ENCODE data around the gene KIAA0319L. TPM values are rescaled to one million over a fixed set of nuclear protein-coding genes. Genes with fewer than 3 reads are reported as not detected.

KIAA0319L gene
- total RNA-seq, 4 donors from 2014 or later, result 91.7 to 112 (median 97.6) TPM

GRCh38 chr1:35461966-35462651 lies 95.1 kb downstream of the KIAA0319L start:
- no peaks in the 10 kb centered on the region for H3K4me1 ChIP-seq
- TF ChIP-seq POLR2AphosphoS5 (IDR thresholded peaks at IDR 0.05) (no peak), EP300 (IDR thresholded peaks at IDR 0.05; ENCODE audit: low read depth) (no peak)
- no peaks in the 10 kb centered on the region for H3K27me3 ChIP-seq
- WGBS, 2 donors (ENCODE audit: low coverage in 1 of 2), result 72 to 94% methylated on average over 2 to 5 of the region's 5 CpGs
- DNase-seq, result no peak
- peaks cover 0 to 47% (median 5%) of the 10 kb centered on the region in 4 donors for H3K36me3 ChIP-seq
- H3K27ac ChIP-seq, result no peak overlapping the region
- H3K9me3 ChIP-seq, result no peaks in the 10 kb centered on the region
- in situ Hi-C loops (cut with MboI; ENCODE audit: low pct_ligation_motif_present in 1 of 4, low pct_unique_long_range_greater_than_20kb in 1 of 4, low sequenced_read_pairs in 3 of 4), result loop anchor here in 3 of 4 donors (25.0 kb wide), 3 partner anchors 100 to 300 kb away; partner anchors contain the start of genes C1orf216 (in 1 of the 3), CLSPN (in 1 of the 3), KIAA0319L (in 1 of the 3) and NCDN (in 1 of the 3)
- intact Hi-C loops (cut with DNase I; ENCODE audit: low total_unique reads), result no loop called here
- H3K4me3 ChIP-seq, result no peak overlapping the region

- H3K27me3 ChIP-seq, result no peaks in the 10 kb centered on the region
- in situ Hi-C loops (cut with MboI; ENCODE audit: low pct_ligation_motif_present in 1 of 4, low pct_unique_long_range_greater_than_20kb in 1 of 4, low sequenced_read_pairs in 3 of 4), result loop anchor here in 3 of 4 donors (25.0 kb wide), 3 partner anchors 102 to 302 kb away; partner anchors contain the start of genes C1orf216 (in 1 of the 3), CLSPN (in 1 of the 3), KIAA0319L (in 1 of the 3) and NCDN (in 1 of the 3)
- no peaks in the 10 kb centered on the region for H3K4me1 ChIP-seq
- H3K36me3 ChIP-seq, result peaks cover 0 to 36% (median 5%) of the 10 kb centered on the region in 4 donors
- TF ChIP-seq POLR2AphosphoS5 (IDR thresholded peaks at IDR 0.05), result no peak
- no peak for TF ChIP-seq EP300 (IDR thresholded peaks at IDR 0.05; ENCODE audit: low read depth)
- no peak for TF ChIP-seq CTCF (IDR thresholded peaks at IDR 0.05)
- no peak for TF ChIP-seq POLR2A (IDR thresholded peaks at IDR 0.05)
- DNase-seq, result no peak
- H3K4me3 ChIP-seq, result no peak overlapping the region
- 90 to 92% methylated on average over 2 of the region's 2 CpGs for WGBS, 2 donors (ENCODE audit: low coverage in 1 of 2)
- H3K9me3 ChIP-seq, result no peaks in the 10 kb centered on the region
- intact Hi-C loops (cut with DNase I; ENCODE audit: low total_unique reads), result no loop called here
- no peak overlapping the region for H3K27ac ChIP-seq
These were observed 96.4 kb downstream of the KIAA0319L start for GRCh38 chr1:35460796-35461195.

GRCh38 chr1:35454616-35455015 lies 102.6 kb downstream of the KIAA0319L start:
- 59 to 80% methylated on average over 1 of the region's 1 CpG for WGBS, 2 donors (ENCODE audit: low coverage in 1 of 2)
- intact Hi-C loops (cut with DNase I; ENCODE audit: low total_unique reads) (loop anchor here (5.0 to 10.0 kb wide), 2 partner anchors 108 to 260 kb away; partner anchors contain the start of gene C1orf216), in situ Hi-C loops (cut with MboI; ENCODE audit: low pct_ligation_motif_present in 1 of 4, low pct_unique_long_range_greater_than_20kb in 1 of 4, low sequenced_read_pairs in 3 of 4) (loop anchor here (5.0 to 25.0 kb wide), 4 partner anchors 108 to 308 kb away; partner anchors contain the start of genes C1orf216 (in 1 of the 4), CLSPN (in 1 of the 4), KIAA0319L (in 1 of the 4) and NCDN (in 1 of the 4))
- Histone ChIP-seq H3K27me3 (no peaks in the 10 kb centered on the region), H3K36me3 (peaks cover 0 to 17% (median 9%) of the 10 kb centered on the region in 4 donors), H3K27ac (peak overlapping the region in 3 of 4 donors; percentile 6 to 31 (median 12)), H3K9me3 (no peaks in the 10 kb centered on the region), H3K4me1 (peaks cover 7 to 27% (median 13%) of the 10 kb centered on the region in 4 donors), H3K4me3 (no peak overlapping the region)
- TF ChIP-seq POLR2AphosphoS5 (IDR thresholded peaks at IDR 0.05) (no peak), CTCF (IDR thresholded peaks at IDR 0.05) (no peak), EP300 (IDR thresholded peaks at IDR 0.05; ENCODE audit: low read depth) (no peak), POLR2A (IDR thresholded peaks at IDR 0.05) (no peak)
- DNase-seq, result no peak

- H3K27me3 ChIP-seq, result no peaks in the 10 kb centered on the region
- no peak for DNase-seq
- WGBS, 2 donors (ENCODE audit: low coverage in 1 of 2), result 80 to 90% methylated on average over 2 to 4 of the region's 4 CpGs
- H3K4me1 ChIP-seq, result peaks cover 7 to 27% (median 13%) of the 10 kb centered on the region in 4 donors
- TF ChIP-seq EP300 (IDR thresholded peaks at IDR 0.05; ENCODE audit: low read depth), result no peak
- no peak for TF ChIP-seq POLR2A (IDR thresholded peaks at IDR 0.05)
- TF ChIP-seq POLR2AphosphoS5 (IDR thresholded peaks at IDR 0.05), result no peak
- no peak for TF ChIP-seq CTCF (IDR thresholded peaks at IDR 0.05)
- peaks cover 0 to 18% (median 10%) of the 10 kb centered on the region in 4 donors for H3K36me3 ChIP-seq
- intact Hi-C loops (cut with DNase I; ENCODE audit: low total_unique reads), result loop anchor here (5.0 to 10.0 kb wide), 2 partner anchors 108 to 261 kb away; partner anchors contain the start of gene C1orf216
- H3K27ac ChIP-seq, result peak overlapping the region in 2 of 4 donors; percentile 6 to 31
- in situ Hi-C loops (cut with MboI; ENCODE audit: low pct_ligation_motif_present in 1 of 4, low pct_unique_long_range_greater_than_20kb in 1 of 4, low sequenced_read_pairs in 3 of 4), result loop anchor here (5.0 to 25.0 kb wide), 4 partner anchors 108 to 308 kb away; partner anchors contain the start of genes C1orf216 (in 1 of the 4), CLSPN (in 1 of the 4), KIAA0319L (in 1 of the 4) and NCDN (in 1 of the 4)
- H3K9me3 ChIP-seq, result no peaks in the 10 kb centered on the region
- no peak overlapping the region for H3K4me3 ChIP-seq
These were observed 103.0 kb downstream of the KIAA0319L start for GRCh38 chr1:35454176-35454575.

Data from transverse colon (tissue), 4 donors.